ENCODE data around the gene BAX. TPM values are rescaled to one million over a fixed set of nuclear protein-coding genes. Genes with fewer than 3 reads are reported as not detected.
"Not testable (repeated sequence)": the region's sequence is repeated elsewhere in the genome, so short reads cannot be mapped to it uniquely, and the experiment has no call there.

Gene BAX
- polyA plus RNA-seq, 1 of the 3 experiments (the other 2 are of a cell fraction): 640 TPM

DNA sequence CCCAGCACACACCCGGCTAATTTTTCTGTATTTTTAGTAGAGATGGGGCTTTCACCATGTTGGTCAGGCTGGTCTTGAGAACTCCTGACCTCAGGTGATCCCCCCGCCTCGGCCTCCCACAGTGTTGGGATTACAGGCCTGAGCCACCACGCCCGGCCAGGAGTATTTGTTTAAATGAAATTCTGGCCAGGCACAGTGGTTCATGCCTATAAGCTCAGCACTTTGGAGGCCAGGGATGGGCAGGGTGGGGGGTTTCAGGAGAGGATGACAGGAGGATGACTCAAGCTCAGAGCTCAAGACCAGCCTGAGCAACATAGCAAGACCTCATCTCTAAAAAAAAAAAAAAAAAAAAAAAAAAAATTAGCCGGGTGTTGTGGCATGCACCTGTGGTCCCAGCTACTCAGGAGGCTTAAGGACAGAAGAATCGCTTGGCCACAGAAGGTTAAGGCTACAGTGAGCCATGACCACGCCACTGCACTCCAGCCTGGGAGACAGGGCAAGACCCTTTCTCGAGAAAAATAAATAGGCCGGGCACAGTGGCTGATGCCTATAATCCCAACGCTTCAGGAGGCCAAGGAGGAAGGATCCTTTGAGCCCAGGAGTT, 29.3 kb upstream of the BAX start (continued):
- TF ChIP-seq, protein P1, sequence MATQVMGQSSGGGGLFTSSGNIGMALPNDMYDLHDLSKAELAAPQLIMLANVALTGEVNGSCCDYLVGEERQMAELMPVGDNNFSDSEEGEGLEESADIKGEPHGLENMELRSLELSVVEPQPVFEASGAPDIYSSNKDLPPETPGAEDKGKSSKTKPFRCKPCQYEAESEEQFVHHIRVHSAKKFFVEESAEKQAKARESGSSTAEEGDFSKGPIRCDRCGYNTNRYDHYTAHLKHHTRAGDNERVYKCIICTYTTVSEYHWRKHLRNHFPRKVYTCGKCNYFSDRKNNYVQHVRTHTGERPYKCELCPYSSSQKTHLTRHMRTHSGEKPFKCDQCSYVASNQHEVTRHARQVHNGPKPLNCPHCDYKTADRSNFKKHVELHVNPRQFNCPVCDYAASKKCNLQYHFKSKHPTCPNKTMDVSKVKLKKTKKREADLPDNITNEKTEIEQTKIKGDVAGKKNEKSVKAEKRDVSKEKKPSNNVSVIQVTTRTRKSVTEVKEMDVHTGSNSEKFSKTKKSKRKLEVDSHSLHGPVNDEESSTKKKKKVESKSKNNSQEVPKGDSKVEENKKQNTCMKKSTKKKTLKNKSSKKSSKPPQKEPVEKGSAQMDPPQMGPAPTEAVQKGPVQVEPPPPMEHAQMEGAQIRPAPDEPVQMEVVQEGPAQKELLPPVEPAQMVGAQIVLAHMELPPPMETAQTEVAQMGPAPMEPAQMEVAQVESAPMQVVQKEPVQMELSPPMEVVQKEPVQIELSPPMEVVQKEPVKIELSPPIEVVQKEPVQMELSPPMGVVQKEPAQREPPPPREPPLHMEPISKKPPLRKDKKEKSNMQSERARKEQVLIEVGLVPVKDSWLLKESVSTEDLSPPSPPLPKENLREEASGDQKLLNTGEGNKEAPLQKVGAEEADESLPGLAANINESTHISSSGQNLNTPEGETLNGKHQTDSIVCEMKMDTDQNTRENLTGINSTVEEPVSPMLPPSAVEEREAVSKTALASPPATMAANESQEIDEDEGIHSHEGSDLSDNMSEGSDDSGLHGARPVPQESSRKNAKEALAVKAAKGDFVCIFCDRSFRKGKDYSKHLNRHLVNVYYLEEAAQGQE (IDR thresholded peaks at IDR 0.05; ENCODE audit: low read depth, low read length): no peak
- TF ChIP-seq TAF1 (IDR thresholded peaks at IDR 0.05; ENCODE audit: borderline replicate concordance, low read depth, low read length): no peak
- no peak for TF ChIP-seq RAD21 (IDR thresholded peaks at IDR 0.05; ENCODE audit: low read length)
- TF ChIP-seq, protein P2, sequence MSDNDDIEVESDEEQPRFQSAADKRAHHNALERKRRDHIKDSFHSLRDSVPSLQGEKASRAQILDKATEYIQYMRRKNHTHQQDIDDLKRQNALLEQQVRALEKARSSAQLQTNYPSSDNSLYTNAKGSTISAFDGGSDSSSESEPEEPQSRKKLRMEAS (IDR thresholded peaks at IDR 0.05; ENCODE audit: low read depth): no peak
- TF ChIP-seq RFX5 (IDR thresholded peaks at IDR 0.05; ENCODE audit: low read length): no peak
- TF ChIP-seq CHD2 (IDR thresholded peaks at IDR 0.05; ENCODE audit: low read length, partially characterized antibody): no peak
- TF ChIP-seq, protein P3, sequence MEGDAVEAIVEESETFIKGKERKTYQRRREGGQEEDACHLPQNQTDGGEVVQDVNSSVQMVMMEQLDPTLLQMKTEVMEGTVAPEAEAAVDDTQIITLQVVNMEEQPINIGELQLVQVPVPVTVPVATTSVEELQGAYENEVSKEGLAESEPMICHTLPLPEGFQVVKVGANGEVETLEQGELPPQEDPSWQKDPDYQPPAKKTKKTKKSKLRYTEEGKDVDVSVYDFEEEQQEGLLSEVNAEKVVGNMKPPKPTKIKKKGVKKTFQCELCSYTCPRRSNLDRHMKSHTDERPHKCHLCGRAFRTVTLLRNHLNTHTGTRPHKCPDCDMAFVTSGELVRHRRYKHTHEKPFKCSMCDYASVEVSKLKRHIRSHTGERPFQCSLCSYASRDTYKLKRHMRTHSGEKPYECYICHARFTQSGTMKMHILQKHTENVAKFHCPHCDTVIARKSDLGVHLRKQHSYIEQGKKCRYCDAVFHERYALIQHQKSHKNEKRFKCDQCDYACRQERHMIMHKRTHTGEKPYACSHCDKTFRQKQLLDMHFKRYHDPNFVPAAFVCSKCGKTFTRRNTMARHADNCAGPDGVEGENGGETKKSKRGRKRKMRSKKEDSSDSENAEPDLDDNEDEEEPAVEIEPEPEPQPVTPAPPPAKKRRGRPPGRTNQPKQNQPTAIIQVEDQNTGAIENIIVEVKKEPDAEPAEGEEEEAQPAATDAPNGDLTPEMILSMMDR (IDR thresholded peaks at IDR 0.05): no peak
- no peak for TF ChIP-seq FOXJ3 (CRISPR knock-in tag; IDR thresholded peaks at IDR 0.05)
- peak; percentile 43 for TF ChIP-seq JUND (IDR thresholded peaks at IDR 0.05)
- TF ChIP-seq, protein P4, sequence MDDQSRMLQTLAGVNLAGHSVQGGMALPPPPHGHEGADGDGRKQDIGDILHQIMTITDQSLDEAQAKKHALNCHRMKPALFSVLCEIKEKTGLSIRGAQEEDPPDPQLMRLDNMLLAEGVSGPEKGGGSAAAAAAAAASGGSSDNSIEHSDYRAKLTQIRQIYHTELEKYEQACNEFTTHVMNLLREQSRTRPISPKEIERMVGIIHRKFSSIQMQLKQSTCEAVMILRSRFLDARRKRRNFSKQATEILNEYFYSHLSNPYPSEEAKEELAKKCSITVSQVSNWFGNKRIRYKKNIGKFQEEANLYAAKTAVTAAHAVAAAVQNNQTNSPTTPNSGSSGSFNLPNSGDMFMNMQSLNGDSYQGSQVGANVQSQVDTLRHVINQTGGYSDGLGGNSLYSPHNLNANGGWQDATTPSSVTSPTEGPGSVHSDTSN (IDR thresholded peaks at IDR 0.05): peak; percentile 33; the same call in 1 of the 2 replicates
- TF ChIP-seq RXRA (IDR thresholded peaks at IDR 0.05; ENCODE audit: borderline replicate concordance, low read depth): no peak
- TF ChIP-seq, protein P5, sequence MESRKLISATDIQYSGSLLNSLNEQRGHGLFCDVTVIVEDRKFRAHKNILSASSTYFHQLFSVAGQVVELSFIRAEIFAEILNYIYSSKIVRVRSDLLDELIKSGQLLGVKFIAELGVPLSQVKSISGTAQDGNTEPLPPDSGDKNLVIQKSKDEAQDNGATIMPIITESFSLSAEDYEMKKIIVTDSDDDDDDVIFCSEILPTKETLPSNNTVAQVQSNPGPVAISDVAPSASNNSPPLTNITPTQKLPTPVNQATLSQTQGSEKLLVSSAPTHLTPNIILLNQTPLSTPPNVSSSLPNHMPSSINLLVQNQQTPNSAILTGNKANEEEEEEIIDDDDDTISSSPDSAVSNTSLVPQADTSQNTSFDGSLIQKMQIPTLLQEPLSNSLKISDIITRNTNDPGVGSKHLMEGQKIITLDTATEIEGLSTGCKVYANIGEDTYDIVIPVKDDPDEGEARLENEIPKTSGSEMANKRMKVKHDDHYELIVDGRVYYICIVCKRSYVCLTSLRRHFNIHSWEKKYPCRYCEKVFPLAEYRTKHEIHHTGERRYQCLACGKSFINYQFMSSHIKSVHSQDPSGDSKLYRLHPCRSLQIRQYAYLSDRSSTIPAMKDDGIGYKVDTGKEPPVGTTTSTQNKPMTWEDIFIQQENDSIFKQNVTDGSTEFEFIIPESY (IDR thresholded peaks at IDR 0.05; ENCODE audit: borderline replicate concordance, low read depth): no peak
- TF ChIP-seq FOXM1 (IDR thresholded peaks at IDR 0.05; ENCODE audit: low read depth): no peak

DNA sequence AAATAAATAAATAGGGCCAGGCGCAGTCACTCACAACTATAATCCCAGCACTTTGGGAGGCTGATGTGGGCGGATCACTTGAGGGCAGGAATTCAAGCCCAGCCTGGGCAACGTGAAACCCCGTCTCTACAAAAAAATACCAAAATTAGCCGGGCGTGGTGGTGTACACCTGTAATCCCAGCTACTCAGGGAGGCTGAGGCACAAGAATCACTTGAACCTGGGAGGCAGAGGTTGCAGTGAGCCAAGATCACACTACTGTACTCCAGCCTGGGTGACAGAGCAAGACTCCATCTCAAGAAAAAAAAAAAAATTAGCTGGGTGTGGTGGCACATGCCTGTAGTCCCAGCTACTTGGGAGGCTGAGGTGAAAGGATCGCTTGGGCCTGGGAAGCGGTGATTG, 28.8 kb upstream of the BAX start:
- 86% methylated on average over 8 of the region's 8 CpGs for WGBS (ENCODE audit: low lambda C conversion rate)
- H3K4me2 ChIP-seq; H3K79me2 ChIP-seq (ENCODE audit: insufficient read depth); H4K20me1 ChIP-seq (ENCODE audit: insufficient read depth); H3K4me1 ChIP-seq (ENCODE audit: control insufficient read depth in 1 of 2, insufficient read depth in 2 of 2, low read depth in 1 of 2, low read length in 1 of 2); DNase-seq; H3K9me2 ChIP-seq; POLR2A ChIA-PET; H2AFZ ChIP-seq (ENCODE audit: low read depth); H3K4me3 ChIP-seq (ENCODE audit: low read depth in 2 of 2, low read length in 1 of 2); H3K9ac ChIP-seq; H3K27me3 ChIP-seq (ENCODE audit: insufficient read depth); H3K36me3 ChIP-seq (replicated peaks in 1 of 2; ENCODE audit: control insufficient read depth in 1 of 2, insufficient read depth in 2 of 2, low read length in 1 of 2); H3K9me3 ChIP-seq: not testable (repeated sequence)
- Histone ChIP-seq H3F3A (replicated peaks; ENCODE audit: insufficient read depth) (peaks cover 15% of the 10 kb centered on the region), H3K27ac (ENCODE audit: low read depth in 2 of 2, low read length in 1 of 2) (peak overlapping the region in 1 of 2 experiments; percentile 71; a peak in 1 of 4 replicates)
- CTCF ChIA-PET: interaction anchor here (0.8 kb wide), 1 partner anchor 44 kb away, joined by 3 read pairs; no protein-coding TSS in a partner anchor

Measured in SK-N-SH (cell line).